Astrocyte (in vitro differentiated cells and primary cell): ENCODE results near the gene CAMK1G.

Source experiments
- EZH2 ChIP-seq: IDR thresholded peaks from 2 replicates; pipeline ENCODE4 v1.6.1; 2012; ENCODE audit warnings: mild to moderate bottlenecking, low read length, inconsistent platforms; ENCODE audit not compliant: insufficient read depth
- TF ChIP-seq, protein P1 (sequence below): IDR thresholded peaks from 2 replicates; pipeline ENCODE4 v1.5.1; 2011; ENCODE audit warnings: low read depth, mild to moderate bottlenecking, inconsistent platforms, low read length, moderate library complexity; ENCODE audit not compliant: insufficient read depth

DNA sequence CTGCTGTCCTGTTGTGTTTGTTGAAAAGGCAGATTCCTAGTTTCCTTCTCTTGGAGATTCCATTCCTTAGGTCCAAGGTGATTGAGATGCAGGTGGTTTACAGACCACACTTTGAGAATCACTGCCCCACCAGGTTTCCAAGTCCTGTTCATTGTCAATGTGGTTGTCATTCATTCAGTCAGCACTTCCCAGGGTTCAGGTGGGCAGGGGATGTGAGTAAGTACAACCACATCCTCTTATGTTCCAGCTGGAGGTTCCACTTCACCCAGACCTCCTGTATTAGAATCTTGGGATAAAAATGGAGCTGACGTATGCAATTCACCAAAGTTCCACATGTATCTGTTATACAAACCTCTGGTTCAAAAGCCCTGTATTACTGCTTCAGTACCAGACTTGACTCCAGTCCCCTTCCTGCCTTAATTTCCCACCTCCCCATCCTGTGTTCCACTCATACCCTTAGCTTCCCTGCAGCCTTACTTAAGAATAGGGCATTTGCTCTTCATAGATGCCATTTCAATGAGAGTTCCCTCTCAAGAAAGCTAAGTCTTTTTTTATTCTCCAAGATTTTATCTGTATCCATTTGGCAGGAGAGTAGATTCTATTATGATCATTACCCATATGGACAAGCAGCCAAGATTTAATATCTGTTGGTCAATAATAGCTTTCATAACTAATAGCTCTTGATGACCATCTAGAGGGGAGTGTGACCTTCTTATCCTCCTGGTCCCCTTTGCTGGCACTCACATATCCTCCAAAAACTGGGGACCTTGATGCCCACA, 46.0 kb upstream of the CAMK1G start:
- TF ChIP-seq, protein P1, sequence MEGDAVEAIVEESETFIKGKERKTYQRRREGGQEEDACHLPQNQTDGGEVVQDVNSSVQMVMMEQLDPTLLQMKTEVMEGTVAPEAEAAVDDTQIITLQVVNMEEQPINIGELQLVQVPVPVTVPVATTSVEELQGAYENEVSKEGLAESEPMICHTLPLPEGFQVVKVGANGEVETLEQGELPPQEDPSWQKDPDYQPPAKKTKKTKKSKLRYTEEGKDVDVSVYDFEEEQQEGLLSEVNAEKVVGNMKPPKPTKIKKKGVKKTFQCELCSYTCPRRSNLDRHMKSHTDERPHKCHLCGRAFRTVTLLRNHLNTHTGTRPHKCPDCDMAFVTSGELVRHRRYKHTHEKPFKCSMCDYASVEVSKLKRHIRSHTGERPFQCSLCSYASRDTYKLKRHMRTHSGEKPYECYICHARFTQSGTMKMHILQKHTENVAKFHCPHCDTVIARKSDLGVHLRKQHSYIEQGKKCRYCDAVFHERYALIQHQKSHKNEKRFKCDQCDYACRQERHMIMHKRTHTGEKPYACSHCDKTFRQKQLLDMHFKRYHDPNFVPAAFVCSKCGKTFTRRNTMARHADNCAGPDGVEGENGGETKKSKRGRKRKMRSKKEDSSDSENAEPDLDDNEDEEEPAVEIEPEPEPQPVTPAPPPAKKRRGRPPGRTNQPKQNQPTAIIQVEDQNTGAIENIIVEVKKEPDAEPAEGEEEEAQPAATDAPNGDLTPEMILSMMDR: no peak
- TF ChIP-seq EZH2: no peak
